ENCODE measurements around the gene SAMD4A. TPM values are rescaled to one million over a fixed set of nuclear protein-coding genes. Genes with fewer than 3 reads are reported as not detected.

SAMD4A gene
- total RNA-seq, 1 donor from 2014 or later: 57.2 TPM

DNA sequence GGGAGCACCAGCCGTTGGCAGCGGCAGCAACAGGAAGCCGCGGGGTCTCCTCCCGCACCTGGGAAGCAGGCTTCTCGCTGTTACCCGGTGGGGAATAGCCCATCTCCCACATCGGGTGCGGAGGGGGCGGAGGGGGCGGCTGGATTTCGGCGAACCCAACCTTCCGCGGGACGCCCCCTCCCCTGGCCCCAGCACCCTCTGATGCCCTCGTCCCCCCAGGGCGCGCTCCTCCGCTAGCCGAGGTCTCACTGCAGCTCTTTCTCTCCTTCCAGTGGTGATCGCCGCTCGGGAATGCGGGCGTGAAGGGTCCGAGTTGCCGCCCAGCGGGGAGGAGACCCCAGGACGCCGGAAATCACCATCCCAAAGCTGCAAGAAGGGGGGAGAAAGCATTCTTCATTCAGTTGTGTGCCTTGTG is 303 bp downstream of the SAMD4A start:
- DNase-seq: peak; percentile 44

DNA sequence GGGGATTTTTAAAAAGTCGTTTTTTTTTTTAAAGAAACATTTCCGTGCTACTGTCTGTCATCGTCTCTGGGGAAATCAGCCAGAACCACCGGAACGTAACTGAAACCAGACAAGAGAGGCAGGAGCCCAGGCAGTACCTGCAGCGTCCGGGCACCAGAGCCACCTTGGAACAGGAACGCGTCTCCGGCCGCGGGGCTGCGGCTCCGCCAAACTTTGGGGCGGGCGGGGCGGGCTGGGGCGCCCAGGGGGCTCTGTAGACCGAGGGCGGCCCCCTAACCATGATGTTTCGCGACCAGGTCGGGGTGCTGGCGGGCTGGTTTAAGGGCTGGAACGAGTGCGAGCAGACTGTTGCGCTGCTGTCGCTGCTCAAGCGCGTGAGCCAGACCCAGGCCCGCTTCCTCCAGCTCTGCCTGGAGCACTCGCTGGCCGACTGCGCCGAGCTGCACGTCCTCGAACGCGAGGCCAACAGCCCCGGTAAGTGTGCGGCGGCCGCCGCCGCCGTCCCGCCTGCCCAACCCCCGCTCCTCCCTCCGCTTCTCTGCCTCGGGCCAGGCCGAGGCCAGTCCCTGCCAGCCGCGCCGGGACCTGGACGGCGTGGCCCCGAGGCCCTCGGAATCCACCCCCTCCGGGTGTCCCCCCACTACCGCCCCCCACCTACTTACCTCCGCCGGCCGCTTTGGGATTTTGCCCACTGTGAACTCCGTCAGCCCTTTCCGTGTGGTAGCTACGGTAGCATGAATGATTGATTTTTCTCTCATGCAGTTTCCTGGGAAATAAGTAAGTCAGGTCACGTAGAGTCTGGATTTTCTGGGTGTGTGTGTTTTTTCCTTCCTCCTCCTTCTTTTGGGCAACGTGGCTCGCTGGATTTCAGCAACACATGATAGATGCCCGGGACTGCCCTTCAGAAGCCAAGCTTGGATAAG is 972 bp downstream of the SAMD4A start:
- peak; percentile 58 for DNase-seq

DNA sequence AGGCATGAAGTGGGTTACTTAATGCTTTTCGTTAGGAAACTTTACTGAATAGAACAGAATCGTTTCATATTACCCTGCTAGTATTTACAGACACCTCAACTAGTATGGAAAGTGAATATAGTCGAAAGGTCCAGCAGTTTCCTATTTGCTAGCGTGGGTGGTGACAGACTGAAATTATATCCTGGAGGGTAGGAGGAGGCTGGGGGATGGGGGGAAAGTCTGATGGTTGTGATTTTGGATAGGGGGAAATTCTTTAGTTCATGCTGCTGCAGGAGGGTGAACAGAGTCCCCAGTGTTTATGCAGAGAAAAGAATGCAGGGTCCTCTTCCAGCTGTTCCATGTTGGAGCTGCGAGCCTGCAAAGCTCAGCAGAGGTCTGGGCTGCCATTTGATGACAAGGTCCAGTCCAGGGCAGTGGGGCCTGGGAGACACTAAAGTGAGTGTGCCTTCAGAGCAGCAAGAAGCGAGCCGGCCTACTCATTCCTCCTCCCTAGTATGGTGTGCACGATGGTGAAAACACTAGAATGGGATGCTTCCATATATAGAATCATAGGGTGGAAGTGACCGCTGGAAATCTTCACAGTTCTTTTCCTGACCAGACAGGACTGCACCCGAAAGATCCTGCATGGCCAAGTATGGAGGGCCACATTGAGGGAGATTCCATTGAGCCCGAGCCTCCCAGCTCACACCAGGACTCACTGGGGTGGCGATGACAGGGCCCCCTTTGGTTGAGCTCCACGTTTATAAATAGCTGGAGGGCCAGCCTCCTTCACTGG is 2.1 kb downstream of the SAMD4A start:
- peak; percentile 49 for DNase-seq

DNA sequence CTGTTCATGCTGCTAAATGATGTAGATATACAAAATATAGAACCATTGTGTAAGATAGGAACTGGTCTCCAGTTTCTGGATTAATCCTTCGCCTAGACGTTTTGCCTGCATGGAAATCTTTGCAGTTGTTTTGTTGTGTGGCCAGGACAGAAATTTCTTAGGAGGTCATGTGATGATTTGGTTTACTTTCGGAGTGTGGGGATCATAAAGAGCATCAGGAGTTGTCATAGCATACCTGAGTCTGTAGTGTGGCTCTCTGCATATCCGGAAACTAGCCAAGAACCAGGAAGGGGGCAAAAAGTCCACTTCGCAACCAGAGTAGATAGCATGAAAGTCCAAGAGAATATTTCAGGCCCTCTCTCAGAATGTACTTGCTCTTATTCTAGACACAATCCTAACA is 3.1 kb downstream of the SAMD4A start:
- no peak for DNase-seq

DNA sequence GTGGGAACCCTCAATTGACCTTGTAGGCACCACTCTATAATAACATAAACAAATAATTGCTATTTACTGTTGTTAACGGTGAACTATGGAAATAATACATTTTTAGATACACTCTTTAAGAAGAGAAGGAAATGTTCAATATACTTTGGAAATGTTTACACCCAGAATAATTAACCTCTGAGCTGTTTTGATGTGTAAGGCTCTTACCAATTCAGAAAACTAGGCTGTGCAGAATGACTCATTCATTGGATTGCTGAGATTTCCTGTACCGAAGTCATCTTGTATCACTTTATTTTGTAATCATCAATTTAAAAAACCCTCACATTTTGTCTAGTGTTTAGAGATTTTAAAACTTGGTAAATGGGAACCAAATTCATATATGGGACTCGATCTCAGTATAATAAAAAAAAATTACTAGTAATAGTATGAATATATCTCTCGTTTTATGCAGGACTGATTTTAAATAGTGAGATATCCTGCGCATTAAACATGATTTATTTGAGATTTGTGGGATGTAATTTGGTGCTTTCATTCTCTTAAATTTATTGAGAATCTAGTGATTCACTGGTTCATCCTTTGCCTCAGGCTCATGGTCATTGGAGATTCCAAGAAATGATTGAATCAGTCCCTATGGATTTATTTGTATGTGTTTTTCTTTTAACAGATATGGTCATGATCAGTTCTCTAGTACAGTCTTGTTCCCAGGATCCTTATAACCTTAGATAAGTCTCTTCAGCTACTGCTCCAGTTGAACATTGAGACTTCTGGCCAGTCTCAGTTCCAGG is 3.9 kb downstream of the SAMD4A start:
- peak; percentile 75 for DNase-seq

DNA sequence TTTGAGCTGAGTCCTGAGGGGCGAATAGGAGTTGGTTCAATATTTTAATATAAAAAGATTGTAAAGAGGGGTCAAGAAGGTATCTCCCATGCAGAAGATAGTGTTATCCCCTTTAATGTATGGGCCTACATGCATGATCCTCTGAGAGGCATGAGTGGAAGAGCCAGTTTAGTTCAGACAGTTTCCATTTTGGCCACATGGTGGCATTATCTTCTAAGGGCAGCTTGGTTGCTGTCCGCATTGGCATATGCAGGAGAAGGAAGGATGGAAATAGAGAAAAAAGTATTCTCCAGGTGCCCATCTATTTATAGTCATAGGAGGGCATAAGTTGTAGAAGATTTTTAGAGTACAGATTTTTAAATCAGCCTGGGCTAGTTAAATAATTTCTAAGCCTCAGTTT is 5.4 kb downstream of the SAMD4A start:
- peak; percentile 65 for DNase-seq

DNA sequence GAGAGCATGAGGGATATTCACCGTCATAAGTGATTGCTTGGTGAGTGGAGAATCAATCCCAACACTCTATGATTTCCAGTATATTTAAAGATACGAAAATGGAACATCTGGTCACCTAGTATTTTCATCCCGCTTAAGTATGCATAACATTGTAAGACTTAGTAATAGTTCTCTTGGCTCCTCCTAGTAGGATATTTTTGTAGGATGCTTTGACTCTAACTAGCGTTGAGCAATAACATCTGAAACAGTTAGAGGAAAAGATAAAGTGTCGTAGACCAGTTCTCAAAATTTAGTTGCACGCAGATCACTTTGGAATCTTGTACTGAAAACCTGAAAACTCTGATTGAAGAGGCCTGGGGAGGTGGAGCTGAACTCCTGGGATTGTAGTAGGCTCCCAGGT is 7.6 kb downstream of the SAMD4A start:
- DNase-seq: no peak

DNA sequence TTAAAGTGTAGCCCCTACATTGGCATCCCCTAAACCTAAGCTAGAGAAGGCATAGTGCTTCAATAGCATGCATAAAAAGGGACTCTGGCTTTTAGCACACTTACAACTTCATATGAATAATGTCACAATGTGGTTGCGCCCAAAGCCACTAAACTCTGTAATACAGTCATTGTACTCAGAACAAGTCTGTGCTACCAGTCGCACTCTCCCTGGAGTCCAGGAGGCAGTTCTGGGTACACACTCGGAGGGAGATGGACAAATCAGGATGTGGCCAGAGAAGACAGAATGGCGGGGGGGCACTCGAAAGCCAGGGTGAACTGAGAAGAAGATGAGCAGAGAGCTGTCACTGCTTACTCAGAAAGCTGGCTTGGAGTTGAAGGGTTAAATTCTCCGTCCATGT is 10.6 kb downstream of the SAMD4A start:
- DNase-seq: no peak

DNA sequence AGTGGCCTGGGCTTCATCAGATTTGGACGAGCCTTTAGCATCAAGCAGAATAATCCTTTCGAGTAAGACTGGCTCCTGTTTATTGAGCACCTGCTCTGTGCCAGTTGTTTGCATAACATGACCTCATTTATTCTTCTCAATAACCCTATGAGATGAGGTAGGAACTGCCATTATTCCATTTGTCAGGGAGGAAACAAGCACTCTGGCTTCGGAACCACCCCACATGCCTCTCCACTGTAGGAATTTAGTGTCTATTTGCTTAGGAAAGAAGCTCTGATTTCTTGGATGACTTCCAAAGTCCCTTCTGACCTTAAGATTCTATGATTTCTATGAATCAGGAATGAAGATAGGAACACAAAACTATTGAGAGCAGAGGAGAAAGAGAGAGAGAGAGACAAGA is 11.0 kb downstream of the SAMD4A start:
- peak; percentile 80 for DNase-seq

DNA sequence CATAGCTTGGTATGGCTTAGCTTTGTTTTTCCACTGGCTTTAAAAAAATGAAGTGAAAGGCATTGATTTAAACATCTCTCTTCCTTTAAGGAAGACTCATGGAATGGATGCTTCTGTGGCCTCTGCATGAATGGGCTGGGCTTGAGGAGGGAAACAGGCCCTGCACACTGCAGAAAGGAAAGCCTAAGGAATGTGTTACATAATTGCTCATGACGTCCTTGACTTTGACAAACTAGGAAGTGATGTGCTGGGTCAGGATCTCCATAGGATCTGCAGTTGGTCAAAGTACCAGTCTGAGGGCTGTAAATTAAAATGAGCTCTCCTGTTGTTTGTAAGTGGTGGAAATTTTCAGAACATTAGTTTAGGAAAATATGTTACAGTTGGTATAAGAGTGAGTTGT is 12.7 kb downstream of the SAMD4A start:
- peak; percentile 76 for DNase-seq

DNA sequence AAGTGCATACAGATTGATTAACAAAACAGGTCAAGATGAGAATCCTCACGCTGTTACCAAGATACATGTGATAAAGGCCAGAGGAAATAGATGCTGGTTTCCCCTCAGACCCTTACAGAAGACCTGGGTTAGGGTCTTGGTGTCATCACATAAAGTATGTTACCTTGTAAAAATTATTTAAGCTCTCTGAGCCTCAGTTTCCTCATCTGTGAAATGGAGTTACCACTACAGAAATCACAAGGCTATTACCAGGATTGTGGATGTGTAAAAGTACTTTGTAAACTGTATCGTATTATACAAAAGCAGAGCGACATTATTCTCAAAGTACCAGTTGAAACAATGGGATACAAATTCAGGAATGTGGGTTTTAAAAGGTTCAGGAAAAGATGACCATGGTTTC is 14.0 kb downstream of the SAMD4A start:
- DNase-seq: no peak

DNA sequence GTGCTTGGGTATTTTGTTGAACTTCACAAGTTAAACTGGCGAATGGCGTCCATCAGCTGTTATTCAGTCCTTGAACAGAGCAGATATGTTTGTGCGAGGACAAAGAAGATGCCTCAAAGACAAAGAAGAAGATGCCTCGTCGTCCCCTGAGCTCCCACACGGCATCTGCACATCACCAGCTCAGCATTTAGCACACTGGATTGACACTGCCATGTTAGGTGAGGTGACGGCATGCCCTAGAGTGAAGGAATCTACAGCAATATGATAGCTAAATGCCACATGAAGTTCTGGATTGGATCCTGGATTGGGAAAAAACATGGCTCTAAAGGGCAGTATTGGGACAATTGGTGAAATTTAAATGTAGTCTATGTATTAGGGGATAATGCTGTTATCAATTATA is 15.4 kb downstream of the SAMD4A start:
- no peak for DNase-seq

DNA sequence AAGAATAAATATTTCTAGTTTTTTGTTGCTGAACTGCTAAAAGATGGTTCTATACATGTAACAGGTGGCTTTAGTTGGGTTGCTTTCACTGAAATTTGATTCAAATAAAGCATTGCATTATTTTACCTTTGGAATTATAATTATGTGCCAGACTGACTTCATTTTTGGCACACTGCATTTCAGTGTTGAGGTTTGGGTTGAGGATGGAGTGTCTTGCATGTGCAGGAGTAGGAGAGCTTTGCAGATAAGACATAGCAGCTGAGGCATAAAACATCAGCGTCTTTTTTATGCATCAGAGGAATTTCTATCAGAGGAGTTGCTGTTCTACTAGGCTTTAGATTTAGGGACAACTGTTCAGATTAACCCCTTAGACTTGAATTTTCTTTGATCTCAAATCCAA is 17.2 kb downstream of the SAMD4A start:
- DNase-seq: no peak

DNA sequence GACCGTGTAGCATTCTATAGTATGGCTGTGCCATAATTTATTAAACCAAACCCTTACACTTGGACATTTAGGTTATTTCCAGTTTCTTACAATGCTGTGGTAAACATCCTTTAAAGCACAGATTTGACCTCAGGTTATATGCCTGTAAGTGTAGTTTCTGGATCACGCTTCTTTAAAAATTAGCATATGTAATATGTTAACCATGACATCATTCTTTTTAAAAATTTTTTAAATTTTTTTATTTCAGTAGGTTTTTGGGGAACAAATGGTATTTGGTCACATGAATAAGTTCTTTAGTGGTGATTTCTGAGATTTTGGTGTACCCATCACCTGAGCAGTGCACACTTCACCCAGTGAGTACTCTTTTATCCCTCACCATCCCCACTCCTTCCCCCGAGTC is 18.3 kb downstream of the SAMD4A start:
- DNase-seq: no peak

DNA sequence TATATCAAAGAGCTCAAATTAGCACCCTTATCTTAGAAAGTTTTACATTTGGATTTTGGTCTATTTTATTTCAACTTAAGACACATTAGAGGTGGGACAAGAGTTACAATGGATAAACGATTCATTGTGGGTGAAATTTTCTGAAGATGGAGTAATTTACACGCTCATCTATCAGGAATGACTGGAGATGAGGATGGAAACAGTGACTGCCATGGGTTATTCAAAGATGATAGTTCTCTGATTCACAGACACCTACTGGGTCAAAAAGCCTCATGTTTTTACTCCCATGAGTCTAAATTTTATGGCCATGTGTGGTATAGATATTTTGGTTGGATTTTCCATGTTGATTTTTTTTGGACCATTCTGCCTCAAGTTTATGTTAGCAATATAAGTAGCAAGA is 22.1 kb downstream of the SAMD4A start:
- no peak for DNase-seq

DNA sequence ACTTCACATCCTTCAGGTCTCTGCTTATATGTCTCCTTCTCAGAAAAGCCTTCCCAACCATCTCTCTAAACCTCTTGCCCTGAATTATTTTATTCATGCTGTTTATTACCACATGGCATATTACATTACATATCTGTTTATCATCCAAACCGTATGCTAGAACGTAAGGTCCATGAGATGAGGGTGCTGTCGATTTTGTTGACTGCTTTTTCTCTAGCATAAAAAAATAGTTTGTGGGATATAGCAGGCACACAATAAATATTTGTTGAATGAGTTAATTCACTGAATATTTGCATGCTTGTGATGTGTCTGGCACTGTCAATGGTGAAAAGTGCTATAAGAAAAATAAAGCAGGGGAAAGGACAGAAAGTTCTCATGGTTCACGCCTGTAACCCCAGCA is 22.9 kb downstream of the SAMD4A start:
- no peak for DNase-seq

DNA sequence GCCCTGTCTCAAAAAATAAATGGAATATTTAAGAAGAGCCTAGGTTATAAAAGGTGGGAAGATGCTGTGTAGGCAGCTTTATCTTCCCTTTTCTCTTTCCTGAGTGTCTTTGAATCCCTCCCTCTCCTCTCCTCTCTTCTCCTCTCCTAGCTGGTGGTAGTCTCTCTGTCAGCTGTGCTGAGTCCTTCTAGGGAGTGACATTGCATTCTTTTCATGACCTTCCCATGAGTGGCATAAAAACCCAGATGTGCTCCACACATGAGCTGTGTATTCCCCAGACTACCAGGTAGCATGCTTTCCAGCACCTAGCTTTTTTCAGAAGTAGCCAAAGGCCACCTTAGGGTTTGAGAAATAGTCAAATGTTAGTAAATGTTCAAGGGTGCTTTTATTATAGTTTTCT is 23.6 kb downstream of the SAMD4A start:
- DNase-seq: no peak

DNA sequence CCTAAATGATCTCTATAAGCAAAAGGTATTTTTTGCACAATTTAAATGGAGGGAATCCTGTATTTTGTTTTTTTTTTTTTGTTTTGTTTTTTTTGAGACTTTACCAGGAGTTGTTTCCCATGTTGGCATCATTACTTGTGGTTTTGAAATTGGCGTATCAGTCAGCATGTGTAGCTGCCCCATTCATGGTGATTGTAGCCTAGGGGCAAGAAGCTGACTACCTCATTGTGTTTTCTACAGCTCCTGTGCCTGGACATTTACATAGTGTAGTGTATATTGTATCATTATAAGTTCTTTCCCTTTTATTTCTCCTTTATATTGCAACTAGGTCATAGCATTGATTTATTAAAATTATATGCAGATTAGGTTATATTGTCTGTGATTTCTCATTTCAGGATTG is 24.5 kb downstream of the SAMD4A start:
- DNase-seq: no peak

DNA sequence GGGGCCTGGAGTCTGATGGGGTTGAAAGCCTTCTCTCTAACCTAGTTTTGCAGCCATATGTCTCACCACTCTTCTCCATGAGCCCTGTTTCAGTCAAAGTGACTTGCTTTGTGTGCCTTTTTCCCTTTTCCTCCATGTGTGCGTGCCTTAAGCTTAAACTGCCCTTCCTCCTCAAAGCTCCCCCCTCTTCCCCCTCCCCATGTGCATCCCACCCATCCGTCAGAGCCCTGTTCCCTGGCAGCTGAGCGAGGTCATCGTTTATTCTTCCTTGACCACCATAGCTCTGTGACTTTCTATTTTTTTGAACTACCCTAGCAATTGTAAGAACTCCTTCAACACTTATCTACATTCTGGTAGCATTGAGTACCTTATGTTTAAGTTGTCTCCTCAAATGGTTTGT is 24.9 kb downstream of the SAMD4A start:
- peak; percentile 31 for DNase-seq

DNA sequence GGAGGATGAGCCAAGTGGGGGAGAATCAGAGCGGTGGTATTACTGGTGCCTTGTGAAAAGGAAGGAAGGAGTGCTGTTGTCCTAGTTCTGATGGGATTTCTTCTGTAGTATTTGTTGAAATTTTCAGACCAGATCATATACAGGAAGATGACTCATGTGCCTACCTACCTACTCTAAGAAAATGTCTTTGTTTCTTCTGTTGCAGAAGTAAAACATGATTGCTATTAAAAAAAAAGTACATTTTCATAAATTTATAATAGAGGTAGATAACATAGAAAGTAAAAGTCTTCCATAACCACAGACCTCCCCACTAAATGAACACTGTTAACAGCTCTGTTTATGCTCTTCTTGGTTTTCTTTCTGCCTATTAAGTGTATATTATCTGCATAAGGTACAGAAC is 26.9 kb downstream of the SAMD4A start:
- DNase-seq: peak; percentile 74

DNA sequence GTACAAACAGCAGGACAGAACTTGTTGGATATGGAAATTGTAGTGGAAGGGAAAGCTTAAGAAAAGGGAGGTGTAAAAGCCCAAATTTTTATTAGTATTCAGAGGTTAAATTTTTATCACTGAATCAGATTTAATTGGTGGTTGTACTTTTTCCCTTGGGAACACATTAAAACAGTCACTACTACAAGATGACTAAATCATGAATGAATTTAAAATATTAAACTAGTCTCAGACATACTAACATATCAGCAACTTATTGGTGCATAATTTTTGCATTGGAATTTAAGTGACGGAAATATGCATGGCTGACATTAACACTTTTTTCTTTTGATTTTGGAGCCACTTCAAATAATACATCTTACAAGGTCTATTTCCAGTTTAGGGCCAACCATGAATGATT is 27.6 kb downstream of the SAMD4A start:
- DNase-seq: no peak

DNA sequence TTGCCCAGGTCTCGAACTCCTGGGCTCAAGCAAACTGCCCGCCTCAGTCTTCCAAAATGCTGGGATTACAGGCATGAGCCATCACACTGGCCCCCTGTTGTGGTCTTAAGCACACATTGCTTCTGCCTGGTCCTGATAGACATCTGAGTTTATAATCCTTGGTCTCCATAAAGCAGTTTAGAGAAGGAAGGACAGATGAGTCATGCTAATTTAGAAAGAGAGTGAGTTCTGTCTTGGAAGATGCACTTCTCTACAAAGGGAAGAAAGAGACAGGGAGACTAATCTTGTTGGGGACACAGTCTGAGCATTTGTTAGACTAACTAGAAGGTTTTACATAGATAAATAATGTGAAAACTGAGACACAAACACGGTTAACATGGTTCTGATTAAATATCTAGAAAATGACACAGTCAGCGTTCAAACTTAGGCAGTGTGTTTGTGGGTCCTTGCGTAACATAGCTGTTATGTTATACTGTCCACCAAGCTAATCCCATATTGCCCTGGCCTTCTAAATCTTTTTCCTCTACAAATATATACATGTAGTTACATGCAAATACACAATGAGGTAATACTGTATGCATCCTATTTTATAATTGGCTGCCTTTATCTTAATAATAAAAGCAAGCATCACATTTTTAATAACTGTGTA is 31.0 kb downstream of the SAMD4A start:
- DNase-seq: no peak
